ENCODE data around the gene PPP2R5D.

DNA sequence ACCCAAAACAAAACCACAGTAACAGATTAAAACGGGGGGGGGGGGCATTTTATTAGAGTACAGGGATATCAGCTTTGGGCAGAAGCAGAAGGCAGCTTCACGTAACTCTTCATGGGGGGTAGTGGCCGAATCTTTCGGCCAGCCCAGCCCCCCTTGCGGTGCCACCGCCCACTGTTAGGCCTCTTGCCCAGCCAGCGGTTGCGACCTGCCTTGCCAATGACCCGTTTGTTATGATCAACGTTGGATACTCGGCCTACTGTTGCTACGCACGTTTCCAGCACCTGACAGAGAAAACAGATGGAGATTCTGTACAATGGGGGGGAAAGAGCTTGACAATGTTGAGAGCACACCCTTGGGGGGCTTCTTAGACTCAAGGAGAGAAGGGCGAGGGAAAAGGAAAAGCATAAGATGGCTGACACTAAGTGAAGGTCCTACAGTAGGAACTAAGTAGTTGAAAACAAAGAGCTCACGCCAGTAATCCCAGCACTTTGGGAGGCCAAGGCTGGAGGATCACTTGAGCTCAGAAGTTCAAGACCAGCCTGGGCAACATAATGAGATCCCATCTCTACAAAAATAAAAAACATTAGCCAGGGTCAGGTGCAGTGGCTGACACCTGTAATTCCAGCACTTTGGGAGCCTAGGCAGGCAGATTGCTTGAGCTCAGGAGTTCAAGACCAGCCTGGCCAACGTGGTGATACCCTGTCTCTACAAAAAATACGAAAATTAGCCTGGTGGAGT is 70.0 kb downstream of the PPP2R5D start:
- TF ChIP-seq, protein P1, sequence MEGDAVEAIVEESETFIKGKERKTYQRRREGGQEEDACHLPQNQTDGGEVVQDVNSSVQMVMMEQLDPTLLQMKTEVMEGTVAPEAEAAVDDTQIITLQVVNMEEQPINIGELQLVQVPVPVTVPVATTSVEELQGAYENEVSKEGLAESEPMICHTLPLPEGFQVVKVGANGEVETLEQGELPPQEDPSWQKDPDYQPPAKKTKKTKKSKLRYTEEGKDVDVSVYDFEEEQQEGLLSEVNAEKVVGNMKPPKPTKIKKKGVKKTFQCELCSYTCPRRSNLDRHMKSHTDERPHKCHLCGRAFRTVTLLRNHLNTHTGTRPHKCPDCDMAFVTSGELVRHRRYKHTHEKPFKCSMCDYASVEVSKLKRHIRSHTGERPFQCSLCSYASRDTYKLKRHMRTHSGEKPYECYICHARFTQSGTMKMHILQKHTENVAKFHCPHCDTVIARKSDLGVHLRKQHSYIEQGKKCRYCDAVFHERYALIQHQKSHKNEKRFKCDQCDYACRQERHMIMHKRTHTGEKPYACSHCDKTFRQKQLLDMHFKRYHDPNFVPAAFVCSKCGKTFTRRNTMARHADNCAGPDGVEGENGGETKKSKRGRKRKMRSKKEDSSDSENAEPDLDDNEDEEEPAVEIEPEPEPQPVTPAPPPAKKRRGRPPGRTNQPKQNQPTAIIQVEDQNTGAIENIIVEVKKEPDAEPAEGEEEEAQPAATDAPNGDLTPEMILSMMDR (IDR thresholded peaks at IDR 0.05) = no peak
- TF ChIP-seq POLR2A (IDR thresholded peaks at IDR 0.05) (no peak), EP300 (IDR thresholded peaks at IDR 0.05; ENCODE audit: low read depth) (no peak)
